IPS DF 19.7 (cell line): ENCODE measurements around the gene XBP1.
"Not testable (repeated sequence)": the region's sequence is repeated elsewhere in the genome, so short reads cannot be mapped to it uniquely, and the experiment has no call there.

Experiments used
- DNase-seq: peaks from one replicate; pipeline ENCODE4 v3.0.0-alpha.2; 2013; ENCODE audit warnings: low read depth, low spot score

The XBP1 gene

DNA sequence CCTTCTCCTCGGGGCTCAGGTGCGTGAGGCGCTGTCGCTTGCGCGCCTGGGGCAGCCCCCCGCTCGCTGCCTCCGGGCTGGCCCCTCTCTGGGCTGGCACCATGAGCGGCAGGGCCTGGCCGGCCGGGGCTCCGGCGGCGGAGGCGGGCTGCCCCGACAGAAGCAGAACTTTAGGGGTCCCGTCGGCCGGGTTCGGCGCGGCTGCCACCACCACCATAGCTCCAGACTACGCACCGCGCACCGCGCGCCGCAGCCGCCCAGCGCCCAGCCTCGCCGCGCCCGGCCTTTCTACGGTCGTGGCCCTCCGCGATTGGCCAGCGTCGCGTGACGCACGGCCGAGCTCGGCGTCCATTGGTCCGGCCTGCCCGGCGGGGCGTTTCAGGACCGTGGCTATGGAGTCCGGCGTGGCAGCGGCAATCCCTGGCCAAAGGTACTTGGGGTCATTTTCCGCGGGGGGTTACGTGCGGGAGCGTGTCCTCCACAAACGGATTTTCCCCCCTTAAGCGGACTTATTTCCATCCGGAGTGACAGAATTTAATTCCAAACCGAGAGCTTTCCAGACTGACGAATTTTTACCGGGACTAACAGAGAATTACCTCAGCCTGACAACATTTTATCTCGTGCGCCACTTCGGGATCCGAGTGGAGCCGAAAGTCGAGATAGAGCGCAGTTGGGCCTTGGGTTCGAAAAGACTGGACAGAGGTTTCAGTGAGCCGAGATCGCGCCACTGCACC lies at the start of gene XBP1:
Gene XBP1, minus strand, starts transcription at position 262 of the 734 bp plus-strand sequence.
- peak; percentile 63 for DNase-seq

DNA sequence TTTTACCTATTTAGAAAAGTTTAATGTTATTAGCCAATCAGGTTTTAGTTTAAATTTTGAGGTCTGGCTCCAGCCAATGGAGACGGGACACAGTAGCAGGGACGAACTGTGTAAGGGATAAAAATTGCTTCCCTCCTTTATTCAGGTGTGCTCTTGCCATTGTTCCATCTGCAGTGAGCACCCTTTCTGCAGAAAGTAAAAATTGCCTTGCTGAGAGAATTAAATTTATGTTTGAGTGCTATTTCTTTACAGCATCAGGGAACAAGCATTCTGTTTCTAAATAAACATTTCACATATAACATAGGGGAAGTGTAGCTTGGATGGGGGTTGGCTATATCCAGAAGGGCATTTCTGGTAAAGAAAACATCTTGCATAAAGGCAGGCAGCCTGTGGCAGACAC lies 46.6 kb upstream of the XBP1 start:
- DNase-seq, result no peak

- DNase-seq, result not testable (repeated sequence)
Observed at GRCh38 chr22:28844277-28844676, 43.9 kb upstream of the XBP1 start.

DNA sequence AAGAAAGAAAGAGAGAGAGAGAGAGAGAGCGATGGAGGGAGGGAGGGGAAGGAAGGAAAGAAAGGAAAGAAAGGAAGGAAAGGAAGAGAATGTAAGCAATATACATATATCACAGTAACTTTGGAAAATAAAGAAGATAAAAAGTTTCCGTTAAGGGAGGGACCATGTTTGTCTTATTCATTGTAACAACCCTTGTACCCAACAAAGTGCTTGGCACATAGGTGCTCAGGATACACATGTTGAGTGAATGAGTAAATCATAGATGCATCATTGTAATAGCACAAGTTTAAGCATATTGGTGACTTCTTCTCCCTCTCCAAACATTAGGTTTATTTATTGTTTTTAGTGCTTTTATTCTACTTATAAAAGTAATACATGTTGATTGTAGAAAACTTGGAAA lies 43.3 kb upstream of the XBP1 start:
- DNase-seq, result no peak

GRCh38 chr22:28841111-28841510 lies 40.7 kb upstream of the XBP1 start:
- no peak for DNase-seq

GRCh38 chr22:28838971-28839370 lies 38.6 kb upstream of the XBP1 start:
- DNase-seq, result no peak

- DNase-seq, result no peak
Observed at GRCh38 chr22:28837640-28838039, 37.3 kb upstream of the XBP1 start.

GRCh38 chr22:28835630-28836189 lies 35.3 kb upstream of the XBP1 start:
- no peak for DNase-seq

DNA sequence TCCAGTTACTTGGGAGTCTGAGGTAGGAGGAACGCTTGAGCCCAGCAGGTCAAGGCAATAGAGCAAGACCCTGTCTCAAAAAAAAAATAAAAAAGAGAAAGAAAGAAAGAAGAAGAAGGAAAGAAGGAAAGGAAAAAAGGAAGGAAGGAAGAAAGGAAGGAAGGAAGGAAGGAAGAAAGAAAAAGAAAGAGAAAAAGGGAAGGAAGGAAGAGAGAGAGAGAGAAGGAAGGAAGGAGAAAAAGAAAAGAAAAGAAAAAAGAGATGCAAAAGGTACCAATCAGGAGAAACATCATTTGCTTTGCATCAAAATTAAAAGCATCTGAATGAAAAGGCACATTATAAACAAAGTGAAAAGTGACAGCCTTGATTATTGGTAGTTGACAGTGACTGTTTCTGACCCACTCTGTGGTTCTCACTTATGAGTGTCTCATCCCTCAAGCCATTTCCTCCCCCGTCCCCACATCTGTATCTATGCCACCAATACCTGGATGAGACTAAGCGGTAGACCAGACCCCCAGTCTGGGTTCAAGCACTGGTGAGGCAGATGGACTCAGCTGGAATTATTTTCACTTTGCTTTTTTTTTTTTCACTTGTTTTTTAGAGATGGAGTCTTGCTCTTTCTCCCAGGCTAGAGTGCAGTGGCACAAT lies 33.0 kb upstream of the XBP1 start:
- DNase-seq, result no peak

GRCh38 chr22:28832731-28833130 lies 32.4 kb upstream of the XBP1 start:
- DNase-seq, result no peak

- no peak for DNase-seq
Observed at GRCh38 chr22:28831140-28832072, 31.0 kb upstream of the XBP1 start.

DNA sequence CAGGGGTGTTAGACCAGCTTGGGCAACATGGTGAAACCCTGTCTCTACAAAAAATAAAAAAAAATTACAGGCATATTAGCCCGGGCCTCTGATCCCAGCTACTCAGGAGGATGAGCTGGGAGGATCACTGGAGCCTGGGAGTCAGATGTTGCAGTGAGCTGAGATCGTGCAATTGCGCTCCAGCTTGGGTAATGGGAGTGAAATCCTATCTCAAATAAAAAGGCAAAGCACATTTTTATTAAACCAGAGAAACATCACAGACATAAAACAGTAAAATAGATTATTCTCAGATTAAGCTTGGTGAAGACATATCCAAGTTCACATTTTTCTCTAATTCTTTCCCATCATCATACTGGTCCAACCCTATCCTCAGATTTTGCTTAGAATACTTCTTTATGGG lies 30.1 kb upstream of the XBP1 start:
- no peak for DNase-seq

- DNase-seq, result peak; percentile 47
Observed at GRCh38 chr22:28829358-28830181, 29.2 kb upstream of the XBP1 start.

DNA sequence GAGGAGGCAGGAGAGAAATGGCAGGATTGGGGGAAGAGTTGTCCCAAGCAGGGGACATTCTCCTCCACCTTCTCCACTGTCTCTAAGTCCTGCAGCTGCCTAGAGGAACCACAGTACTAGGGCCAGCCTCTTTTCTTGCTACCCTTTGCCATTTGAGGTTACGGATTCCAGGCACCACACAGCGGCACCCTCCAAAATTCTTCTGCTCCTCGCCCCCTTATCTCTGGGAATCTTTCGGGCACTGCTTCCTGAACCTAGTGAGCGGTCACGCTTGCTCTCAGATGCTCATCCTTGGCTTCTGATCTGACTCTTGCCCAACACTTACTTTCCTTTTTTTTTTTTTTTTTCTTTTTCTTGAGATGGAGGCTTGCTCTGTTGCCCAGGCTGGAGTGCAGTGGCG lies 26.6 kb upstream of the XBP1 start:
- DNase-seq, result no peak

DNA sequence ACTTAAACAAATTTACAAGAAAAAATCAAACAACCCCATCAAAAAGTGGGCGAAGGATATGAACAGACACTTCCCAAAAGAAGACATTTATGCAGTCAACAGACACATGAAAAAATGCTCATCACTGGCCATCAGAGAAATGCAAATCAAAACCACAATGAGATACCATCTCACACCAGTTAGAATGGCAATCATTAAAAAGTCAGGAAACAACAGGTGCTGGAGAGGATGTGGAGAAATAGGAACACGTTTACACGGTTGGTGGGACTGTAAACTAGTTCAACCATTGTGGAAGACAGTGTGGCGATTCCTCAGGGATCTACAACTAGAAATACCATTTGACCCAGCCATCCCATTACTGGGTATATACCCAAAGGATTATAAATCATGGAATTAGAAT lies 26.1 kb upstream of the XBP1 start:
- not testable (repeated sequence) for DNase-seq

DNA sequence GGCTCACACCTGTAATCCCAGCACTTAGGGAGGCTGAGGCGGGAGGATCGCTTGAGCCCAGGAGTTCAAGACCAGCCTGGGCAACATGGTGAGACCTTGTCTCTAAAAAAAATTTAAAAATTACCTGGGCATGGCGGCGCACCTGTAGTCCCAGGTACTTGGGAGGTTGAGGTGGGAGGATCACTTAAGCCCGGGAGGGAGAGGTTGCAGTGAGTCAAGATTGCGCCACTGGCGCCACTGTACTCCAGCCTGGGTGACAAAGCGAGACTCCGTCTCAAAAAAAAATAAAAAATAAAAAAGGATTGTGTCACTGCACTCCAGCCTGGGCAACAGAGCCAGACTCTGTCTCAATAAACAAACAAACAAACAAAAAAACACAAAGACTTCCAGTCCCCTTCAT lies 24.1 kb upstream of the XBP1 start:
- not testable (repeated sequence) for DNase-seq

GRCh38 chr22:28822930-28823551 lies 22.7 kb upstream of the XBP1 start:
- no peak for DNase-seq

DNA sequence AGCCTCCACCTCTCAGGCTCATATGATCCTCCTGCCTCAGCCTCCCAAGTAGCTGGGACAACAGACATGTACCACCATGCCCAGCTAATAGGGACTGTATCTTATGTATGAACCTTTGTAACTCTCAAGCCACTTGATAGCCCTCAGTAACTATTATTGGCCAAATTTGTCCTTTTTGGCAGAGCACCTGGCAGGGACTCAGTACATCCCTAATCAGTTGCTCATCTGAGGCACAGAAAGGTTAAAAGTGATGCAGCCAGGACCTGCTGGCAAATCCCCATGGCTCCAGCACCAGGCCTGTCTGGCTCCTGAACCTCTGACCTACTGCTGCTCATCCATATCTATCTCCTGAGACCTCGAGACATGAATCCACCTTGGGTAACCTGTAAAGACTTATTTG lies 21.1 kb upstream of the XBP1 start:
- DNase-seq, result no peak

- DNase-seq, result no peak
Observed at GRCh38 chr22:28820885-28821284, 20.5 kb upstream of the XBP1 start.

GRCh38 chr22:28819253-28820096 lies 19.1 kb upstream of the XBP1 start:
- DNase-seq, result no peak
